Astrocyte (in vitro differentiated cells and primary cell): ENCODE results near the gene PLEK2. TPM values are rescaled to one million over a fixed set of nuclear protein-coding genes. Genes with fewer than 3 reads are reported as not detected.

Experiments
- DNase-seq: peaks from one replicate; pipeline ENCODE4 v3.0.0-alpha.2; 2010; ENCODE audit warnings: low read depth
- FAIRE-seq: peaks from 2 replicates; lab custom pipeline; 2011; peaks lifted over from hg19 to GRCh38; lab: Jason Lieb, UNC
- H2AFZ ChIP-seq: 2 replicates; pipeline ENCODE4 v1.6.0; 2012; ENCODE audit warnings: low read depth, low read length, inconsistent platforms
- H3K27ac ChIP-seq: 2 replicates; pipeline ENCODE4 v1.5.1; 2011; ENCODE audit warnings: low read depth, low read length, inconsistent platforms
- H3K27me3 ChIP-seq: 2 replicates; pipeline ENCODE4 v1.6.0; 2011; ENCODE audit warnings: low read length, inconsistent platforms; ENCODE audit not compliant: insufficient read depth
- H3K36me3 ChIP-seq: 2 replicates; pipeline ENCODE4 v1.5.1; 2011; ENCODE audit warnings: low read length, inconsistent platforms; ENCODE audit not compliant: insufficient read depth
- H3K4me1 ChIP-seq: 2 replicates; pipeline ENCODE4 v1.5.1; 2011; ENCODE audit warnings: low read length, inconsistent platforms; ENCODE audit not compliant: insufficient read depth
- H3K4me2 ChIP-seq: 2 replicates; pipeline ENCODE4 v1.6.0; 2012; ENCODE audit warnings: low read length, inconsistent platforms
- H3K4me3 ChIP-seq: 2 replicates; pipeline ENCODE4 v1.5.1; 2011; ENCODE audit warnings: low read depth, mild to moderate bottlenecking, low read length, inconsistent platforms; ENCODE audit not compliant: insufficient read depth
- H3K79me2 ChIP-seq: 2 replicates; pipeline ENCODE4 v1.6.0; 2012; ENCODE audit warnings: mild to moderate bottlenecking, low read length, inconsistent platforms; ENCODE audit not compliant: insufficient read depth
- H3K9ac ChIP-seq: 2 replicates; pipeline ENCODE4 v1.6.0; 2012; ENCODE audit warnings: mild to moderate bottlenecking, low read length, inconsistent platforms
- H3K9me3 ChIP-seq: 2 replicates; pipeline ENCODE4 v1.5.1; 2012; ENCODE audit warnings: low read depth, mild to moderate bottlenecking, low read length, inconsistent platforms; ENCODE audit not compliant: insufficient read depth
- H4K20me1 ChIP-seq: 2 replicates; pipeline ENCODE4 v1.6.0; 2012; ENCODE audit warnings: low read length, inconsistent platforms; ENCODE audit not compliant: insufficient read depth
- H3K27ac Mint-ChIP-seq: one replicate; pipeline ENCODE4 v1.8.0; 2021; ENCODE audit warnings: mild to moderate bottlenecking, mixed read lengths; ENCODE audit not compliant: unreplicated experiment
- H3K27me3 Mint-ChIP-seq: one replicate; pipeline ENCODE4 v1.8.0; 2021; ENCODE audit warnings: low read depth, mixed read lengths; ENCODE audit not compliant: unreplicated experiment
- H3K36me3 Mint-ChIP-seq: one replicate; pipeline ENCODE4 v1.8.0; 2021; ENCODE audit warnings: low read depth, mixed read lengths; ENCODE audit not compliant: unreplicated experiment
- H3K4me1 Mint-ChIP-seq: one replicate; pipeline ENCODE4 v1.8.0; 2021; ENCODE audit warnings: low read depth, mixed read lengths; ENCODE audit not compliant: unreplicated experiment
- H3K4me3 Mint-ChIP-seq: one replicate; pipeline ENCODE4 v1.8.0; 2021; ENCODE audit warnings: mild to moderate bottlenecking, moderate library complexity, mixed read lengths; ENCODE audit not compliant: unreplicated experiment
- H3K9me3 Mint-ChIP-seq: one replicate; pipeline ENCODE4 v1.8.0; 2021; ENCODE audit warnings: mild to moderate bottlenecking, mixed read lengths; ENCODE audit not compliant: unreplicated experiment
- CTCF ChIP-seq: IDR thresholded peaks from 2 replicates; pipeline ENCODE4 v1.5.1; 2011; ENCODE audit warnings: low read depth, mild to moderate bottlenecking, inconsistent platforms, low read length, moderate library complexity; ENCODE audit not compliant: insufficient read depth
- EZH2 ChIP-seq: IDR thresholded peaks from 2 replicates; pipeline ENCODE4 v1.6.1; 2012; ENCODE audit warnings: mild to moderate bottlenecking, low read length, inconsistent platforms; ENCODE audit not compliant: insufficient read depth
- total RNA-seq: library from RNA; stranded (reverse); gene quantifications from 2 replicates; pipeline ENCODE4 v1.2.1, GENCODE V29; 2021

Gene PLEK2
- total RNA-seq, 1 donor from 2014 or later, result 1.3 TPM

GRCh38 chr14:67426983-67427606, 15.1 kb upstream of the PLEK2 start:
- Histone ChIP-seq H3K27me3 (peaks cover 4% of the 10 kb centered on the region), H3K4me3 (no peak overlapping the region), H3K9ac (no peak overlapping the region), H3K4me2 (peak overlapping the region; percentile 45), H3K27ac (no peak overlapping the region), H2AFZ (peak overlapping the region; percentile 51), H4K20me1 (no peaks in the 10 kb centered on the region), H3K9me3 (no peaks in the 10 kb centered on the region), H3K79me2 (no peaks in the 10 kb centered on the region), H3K36me3 (no peaks in the 10 kb centered on the region), H3K4me1 (peaks cover 6% of the 10 kb centered on the region)
- no peak overlapping the region for H3K4me3 Mint-ChIP-seq
- H3K27ac Mint-ChIP-seq, result no peak overlapping the region
- TF ChIP-seq CTCF (peak; percentile 84), EZH2 (no peak)
- no peak for FAIRE-seq
- H3K9me3 Mint-ChIP-seq, result peaks cover 3% of the 10 kb centered on the region
- peaks cover 12% of the 10 kb centered on the region for H3K4me1 Mint-ChIP-seq
- no peaks in the 10 kb centered on the region for H3K36me3 Mint-ChIP-seq
- DNase-seq, result peak; percentile 49
- H3K27me3 Mint-ChIP-seq, result peaks cover 13% of the 10 kb centered on the region

GRCh38 chr14:67426161-67426560, 14.2 kb upstream of the PLEK2 start:
- Mint-ChIP-seq H3K4me3 (no peak overlapping the region), H3K9me3 (peaks cover 5% of the 10 kb centered on the region), H3K27me3 (peaks cover 12% of the 10 kb centered on the region), H3K36me3 (no peaks in the 10 kb centered on the region), H3K27ac (no peak overlapping the region), H3K4me1 (peaks cover 9% of the 10 kb centered on the region)
- H3K27ac ChIP-seq, result no peak overlapping the region
- H3K4me1 ChIP-seq, result peaks cover 6% of the 10 kb centered on the region
- peak overlapping the region; percentile 61 for H2AFZ ChIP-seq
- no peak overlapping the region for H3K9ac ChIP-seq
- H3K79me2 ChIP-seq, result no peaks in the 10 kb centered on the region
- no peak for FAIRE-seq
- DNase-seq, result no peak
- H3K27me3 ChIP-seq, result peaks cover 4% of the 10 kb centered on the region
- TF ChIP-seq CTCF (no peak), EZH2 (no peak)
- no peaks in the 10 kb centered on the region for H4K20me1 ChIP-seq
- H3K4me3 ChIP-seq, result no peak overlapping the region
- H3K9me3 ChIP-seq, result no peaks in the 10 kb centered on the region
- peak overlapping the region; percentile 33 for H3K4me2 ChIP-seq
- no peaks in the 10 kb centered on the region for H3K36me3 ChIP-seq

- Mint-ChIP-seq H3K36me3 (no peaks in the 10 kb centered on the region), H3K27ac (no peak overlapping the region), H3K9me3 (peaks cover 5% of the 10 kb centered on the region), H3K4me3 (no peak overlapping the region), H3K27me3 (peaks cover 11% of the 10 kb centered on the region), H3K4me1 (peaks cover 9% of the 10 kb centered on the region)
- no peak for TF ChIP-seq CTCF
- TF ChIP-seq EZH2, result no peak
- Histone ChIP-seq H2AFZ (no peak overlapping the region), H3K4me2 (no peak overlapping the region), H4K20me1 (no peaks in the 10 kb centered on the region), H3K9ac (no peak overlapping the region), H3K9me3 (no peaks in the 10 kb centered on the region), H3K4me1 (peaks cover 6% of the 10 kb centered on the region), H3K27me3 (peaks cover 4% of the 10 kb centered on the region), H3K27ac (no peak overlapping the region), H3K4me3 (no peak overlapping the region), H3K79me2 (no peaks in the 10 kb centered on the region), H3K36me3 (no peaks in the 10 kb centered on the region)
- DNase-seq (no peak), FAIRE-seq (no peak)
These were observed 13.6 kb upstream of the PLEK2 start for GRCh38 chr14:67425608-67426007.
